ENCODE measurements around the gene TM6SF1.

DNA sequence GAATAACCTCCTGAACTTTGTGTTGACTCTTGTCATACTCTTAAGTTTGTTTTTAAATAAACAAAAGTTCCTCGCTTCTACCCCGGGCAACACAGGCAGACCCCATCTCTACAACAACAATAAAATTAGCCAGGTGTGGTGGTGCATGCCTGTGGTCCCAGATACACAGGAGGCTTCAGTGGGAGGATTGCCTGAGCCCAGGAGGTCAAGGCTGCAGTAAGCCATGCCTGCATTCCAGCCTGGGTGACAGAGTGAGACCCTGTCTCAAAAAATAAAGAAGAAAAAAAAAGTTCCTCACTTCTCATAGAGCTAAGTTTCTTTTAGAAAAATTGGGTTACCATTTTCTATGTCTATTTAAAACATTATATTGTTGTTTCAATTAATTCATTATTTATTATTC lies 70.9 kb downstream of the TM6SF1 start:
- TF ChIP-seq YY1 (IDR thresholded peaks at IDR 0.05), result no peak
- TF ChIP-seq, protein P1, sequence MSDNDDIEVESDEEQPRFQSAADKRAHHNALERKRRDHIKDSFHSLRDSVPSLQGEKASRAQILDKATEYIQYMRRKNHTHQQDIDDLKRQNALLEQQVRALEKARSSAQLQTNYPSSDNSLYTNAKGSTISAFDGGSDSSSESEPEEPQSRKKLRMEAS (IDR thresholded peaks at IDR 0.05), result no peak
- TF ChIP-seq, protein P2, sequence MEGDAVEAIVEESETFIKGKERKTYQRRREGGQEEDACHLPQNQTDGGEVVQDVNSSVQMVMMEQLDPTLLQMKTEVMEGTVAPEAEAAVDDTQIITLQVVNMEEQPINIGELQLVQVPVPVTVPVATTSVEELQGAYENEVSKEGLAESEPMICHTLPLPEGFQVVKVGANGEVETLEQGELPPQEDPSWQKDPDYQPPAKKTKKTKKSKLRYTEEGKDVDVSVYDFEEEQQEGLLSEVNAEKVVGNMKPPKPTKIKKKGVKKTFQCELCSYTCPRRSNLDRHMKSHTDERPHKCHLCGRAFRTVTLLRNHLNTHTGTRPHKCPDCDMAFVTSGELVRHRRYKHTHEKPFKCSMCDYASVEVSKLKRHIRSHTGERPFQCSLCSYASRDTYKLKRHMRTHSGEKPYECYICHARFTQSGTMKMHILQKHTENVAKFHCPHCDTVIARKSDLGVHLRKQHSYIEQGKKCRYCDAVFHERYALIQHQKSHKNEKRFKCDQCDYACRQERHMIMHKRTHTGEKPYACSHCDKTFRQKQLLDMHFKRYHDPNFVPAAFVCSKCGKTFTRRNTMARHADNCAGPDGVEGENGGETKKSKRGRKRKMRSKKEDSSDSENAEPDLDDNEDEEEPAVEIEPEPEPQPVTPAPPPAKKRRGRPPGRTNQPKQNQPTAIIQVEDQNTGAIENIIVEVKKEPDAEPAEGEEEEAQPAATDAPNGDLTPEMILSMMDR (IDR thresholded peaks at IDR 0.05; ENCODE audit: low read depth, low read length, missing input control), result no peak
- TF ChIP-seq, protein P3, sequence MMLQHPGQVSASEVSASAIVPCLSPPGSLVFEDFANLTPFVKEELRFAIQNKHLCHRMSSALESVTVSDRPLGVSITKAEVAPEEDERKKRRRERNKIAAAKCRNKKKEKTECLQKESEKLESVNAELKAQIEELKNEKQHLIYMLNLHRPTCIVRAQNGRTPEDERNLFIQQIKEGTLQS (IDR thresholded peaks at IDR 0.05), result no peak
